RWPE2 (cell line): Measurements from ENCODE around the gene TUBAL3.

ENCODE experiments used
- ATAC-seq: fragments of 200-7000 bp; cut with Tn5 transposase; 3 replicates; pipeline ENCODE4 v1.9.1; 2021; ENCODE audit warnings: low read depth
- DNase-seq: peaks from one replicate; pipeline ENCODE4 v3.0.0-alpha.2; 2020; ENCODE audit warnings: low spot score
- H3K27ac ChIP-seq: fragments of 450-650 bp; 2 replicates; pipeline ENCODE4 v1.5.1; 2017; ENCODE audit warnings: mild to moderate bottlenecking; ENCODE audit not compliant: poor library complexity, severe bottlenecking
- H3K27me3 ChIP-seq: fragments of 250-450 bp; sonication (Bioruptor Pico); 2 replicates; pipeline ENCODE4 v1.5.1; 2021; ENCODE audit warnings: mild to moderate bottlenecking, moderate library complexity; ENCODE audit not compliant: insufficient read depth, poor library complexity, severe bottlenecking
- H3K36me3 ChIP-seq: fragments of 250-450 bp; sonication (Bioruptor Pico); 2 replicates; pipeline ENCODE4 v1.5.1; 2020; ENCODE audit warnings: low read depth, mild to moderate bottlenecking, moderate library complexity
- H3K4me1 ChIP-seq: fragments of 250-450 bp; sonication (Bioruptor Pico); 2 replicates; pipeline ENCODE4 v1.5.1; 2021; ENCODE audit warnings: mild to moderate bottlenecking, moderate library complexity; ENCODE audit not compliant: insufficient read depth, poor library complexity, severe bottlenecking
- H3K4me3 ChIP-seq: fragments of 250-450 bp; sonication (Bioruptor Pico); 2 replicates; pipeline ENCODE4 v1.5.1; 2021; ENCODE audit warnings: mild to moderate bottlenecking, moderate library complexity; ENCODE audit not compliant: severe bottlenecking
- H3K9me3 ChIP-seq: fragments of 250-450 bp; sonication (Bioruptor Pico); 2 replicates; pipeline ENCODE4 v1.5.1; 2021; ENCODE audit warnings: mild to moderate bottlenecking, moderate library complexity; ENCODE audit not compliant: severe bottlenecking
- CTCF ChIP-seq: fragments of 450-650 bp; IDR thresholded peaks from one replicate; pipeline ENCODE4 v1.5.1; 2017; ENCODE audit warnings: mild to moderate bottlenecking, moderate library complexity; ENCODE audit not compliant: poor library complexity, severe bottlenecking

TUBAL3 gene

GRCh38 chr10:5428133-5428532 is 23.5 kb upstream of the TUBAL3 start:
- no peak overlapping the region for H3K4me3 ChIP-seq
- ATAC-seq (no peak), DNase-seq (no peak)
- H3K9me3 ChIP-seq: peaks cover 2% of the 10 kb centered on the region
- H3K27me3 ChIP-seq: no peaks in the 10 kb centered on the region
- H3K4me1 ChIP-seq: peaks cover 3% of the 10 kb centered on the region
- H3K27ac ChIP-seq: no peak overlapping the region
- H3K36me3 ChIP-seq: peaks cover 49% of the 10 kb centered on the region
- TF ChIP-seq CTCF: no peak

GRCh38 chr10:5424751-5425150 is 20.1 kb upstream of the TUBAL3 start:
- no peaks in the 10 kb centered on the region for H3K27me3 ChIP-seq
- no peak overlapping the region for H3K4me3 ChIP-seq
- H3K27ac ChIP-seq: no peak overlapping the region
- H3K9me3 ChIP-seq: no peaks in the 10 kb centered on the region
- peaks cover 28% of the 10 kb centered on the region for H3K36me3 ChIP-seq
- peaks cover 3% of the 10 kb centered on the region for H3K4me1 ChIP-seq
- no peak for DNase-seq
- no peak for ATAC-seq
- no peak for TF ChIP-seq CTCF

- no peak for TF ChIP-seq CTCF
- H3K9me3 ChIP-seq: peaks cover 2% of the 10 kb centered on the region
Observed at GRCh38 chr10:5423771-5424170, 19.1 kb upstream of the TUBAL3 start.

GRCh38 chr10:5419466-5420094 is 15.0 kb upstream of the TUBAL3 start:
- Histone ChIP-seq H3K4me3 (no peak overlapping the region), H3K27ac (no peak overlapping the region), H3K4me1 (peaks cover under 1% of the 10 kb centered on the region), H3K36me3 (peaks cover 18% of the 10 kb centered on the region), H3K27me3 (no peaks in the 10 kb centered on the region), H3K9me3 (peaks cover 18% of the 10 kb centered on the region)
- no peak for DNase-seq
- no peak for ATAC-seq
- no peak for TF ChIP-seq CTCF

More at GRCh38 chr10:5423771-5424170, 19.1 kb upstream of the TUBAL3 start:
- H3K27ac ChIP-seq: no peak overlapping the region
- peaks cover 3% of the 10 kb centered on the region for H3K4me1 ChIP-seq
- peaks cover 23% of the 10 kb centered on the region for H3K36me3 ChIP-seq
- H3K4me3 ChIP-seq: no peak overlapping the region
- no peak for DNase-seq
- ATAC-seq: no peak
- no peaks in the 10 kb centered on the region for H3K27me3 ChIP-seq

- Histone ChIP-seq H3K9me3 (peaks cover 18% of the 10 kb centered on the region), H3K27me3 (no peaks in the 10 kb centered on the region)
- no peak for ATAC-seq
Observed at GRCh38 chr10:5418584-5418983, 14.0 kb upstream of the TUBAL3 start.

More at GRCh38 chr10:5418584-5418983, 14.0 kb upstream of the TUBAL3 start:
- peaks cover 23% of the 10 kb centered on the region for H3K36me3 ChIP-seq
- DNase-seq: no peak
- H3K4me1 ChIP-seq: peaks cover 9% of the 10 kb centered on the region
- no peak for TF ChIP-seq CTCF
- H3K4me3 ChIP-seq: no peak overlapping the region
- no peak overlapping the region for H3K27ac ChIP-seq
